ENCODE measurements around the gene NFASC.

- no peak for TF ChIP-seq CTCF (conservative IDR thresholded peaks at IDR 0.05; ENCODE audit: low read length)
- no peak for TF ChIP-seq EZH2phosphoT487 (IDR thresholded peaks at IDR 0.05; ENCODE audit: borderline replicate concordance, low read depth, low read length)
Observed at GRCh38 chr1:204880906-204881305, 10.2 kb downstream of the NFASC start.
